GM12878 (cell line): ENCODE data around the gene MGMT. TPM values are rescaled to one million over a fixed set of nuclear protein-coding genes. Genes with fewer than 3 reads are reported as not detected.

Experiments used
- ATAC-seq: fragments of 200-7000 bp; cut with Tn5 transposase; 3 replicates; pipeline ENCODE4 v1.9.1; 2020; ENCODE audit warnings: mild to moderate bottlenecking, moderate library complexity
- BruUV-seq: library from RNA; stranded (reverse); fragments of 400-500 nt; replicated peaks from 2 replicates; lab custom pipeline; 2021; lab: Mats Ljungman, UMichigan
- CTCF ChIA-PET: fragments of 300-600 bp; sonication (Branson Sonifier 250); formaldehyde crosslinking; extraction: SDS; loops from one replicate; lab custom pipeline; 2021; ENCODE audit warnings: inconsistent platforms; lab: Yijun Ruan, JAX
- POLR2A ChIA-PET: fragments of 350-600 bp; formaldehyde crosslinking; extraction: SDS; loops from one replicate; lab custom pipeline; 2021; ENCODE audit warnings: inconsistent platforms; lab: Charles Lee
- RAD21 ChIA-PET: fragments of 300-600 bp; sonication (Branson Sonifier 250); formaldehyde crosslinking; loops from one replicate; lab custom pipeline; 2023; ENCODE audit warnings: antibody characterized with exemption; ENCODE audit not compliant: unreplicated experiment; lab: Charles Lee
- SMC1A ChIA-PET: fragments of 300-600 bp; sonication (Branson Sonifier 250); formaldehyde crosslinking; loops from one replicate; lab custom pipeline; 2023; ENCODE audit not compliant: unreplicated experiment, uncharacterized antibody; lab: Charles Lee
- DNase-seq: peaks from one replicate; pipeline ENCODE4 v3.0.0-alpha.2; 2011; ENCODE audit warnings: low read depth, low spot score
- FAIRE-seq: peaks from 3 replicates; lab custom pipeline; 2011; peaks lifted over from hg19 to GRCh38; lab: Jason Lieb, UNC
- H2AFZ ChIP-seq: 2 replicates; pipeline ENCODE4 v1.6.0; 2011; ENCODE audit warnings: low read depth, low read length, control low read depth; ENCODE audit not compliant: control insufficient read depth
- H3K27ac ChIP-seq: 2 replicates; pipeline ENCODE4 v1.5.1; 2011; ENCODE audit warnings: control low read depth; ENCODE audit not compliant: control insufficient read depth, insufficient read depth
- H3K27me3 ChIP-seq, 2 experiments: replicated peaks in 1 of 2; 2 replicates each; pipeline versions ENCODE4 v1.6.0 to v1.6.1; 2011; ENCODE audit warnings: low read length in 1 of 2; ENCODE audit not compliant: control insufficient read depth in 2 of 2, insufficient read depth in 2 of 2
- H3K36me3 ChIP-seq, 2 experiments: 2 replicates each; pipeline ENCODE4 v1.5.1; 2011; ENCODE audit warnings: low read length in 1 of 2; ENCODE audit not compliant: control insufficient read depth in 2 of 2, insufficient read depth in 2 of 2
- H3K4me1 ChIP-seq: 2 replicates; pipeline ENCODE4 v1.6.1; 2011; ENCODE audit warnings: mild to moderate bottlenecking, low read length, moderate library complexity, mixed read lengths; ENCODE audit not compliant: control insufficient read depth, insufficient read depth
- H3K4me2 ChIP-seq: 2 replicates; pipeline ENCODE4 v1.6.0; 2011; ENCODE audit warnings: control low read depth; ENCODE audit not compliant: control insufficient read depth, insufficient read depth
- H3K4me3 ChIP-seq: fragments of 200-600 bp; sonication (generic); 2 replicates; pipeline ENCODE4 v1.5.1; 2016
- H3K79me2 ChIP-seq: 2 replicates; pipeline ENCODE4 v1.6.0; 2011; ENCODE audit warnings: low read length; ENCODE audit not compliant: control insufficient read depth, insufficient read depth
- H3K9ac ChIP-seq: 2 replicates; pipeline ENCODE4 v1.8.0; 2011; ENCODE audit warnings: low read length, control low read depth, mixed read lengths; ENCODE audit not compliant: control insufficient read depth, insufficient read depth
- H3K9me3 ChIP-seq: replicated peaks from 3 replicates; pipeline ENCODE4 v1.5.1; 2011; ENCODE audit warnings: mild to moderate bottlenecking, low read length; ENCODE audit not compliant: control insufficient read depth, insufficient read depth
- H4K20me1 ChIP-seq: 2 replicates; pipeline ENCODE4 v1.6.0; 2011; ENCODE audit not compliant: control insufficient read depth, insufficient read depth
- CREB1 ChIP-seq: IDR thresholded peaks from 2 replicates; pipeline ENCODE4 v1.6.1; 2012; ENCODE audit warnings: low read depth, mild to moderate bottlenecking, inconsistent platforms
- FOXM1 ChIP-seq: IDR thresholded peaks from 2 replicates; pipeline ENCODE4 v1.6.1; 2012; ENCODE audit warnings: low read depth, mild to moderate bottlenecking, inconsistent platforms, low read length, moderate library complexity
- HDGF ChIP-seq: fragments of 450-650 bp; IDR thresholded peaks from 2 replicates; pipeline ENCODE4 v1.6.1; 2016; ENCODE audit warnings: antibody characterized with exemption
- IRF3 ChIP-seq: fragments of 450-650 bp; IDR thresholded peaks from 2 replicates; pipeline ENCODE4 v1.6.1; 2014; ENCODE audit warnings: mild to moderate bottlenecking
- MAX ChIP-seq: IDR thresholded peaks from 2 replicates; pipeline ENCODE4 v1.6.1; 2012; ENCODE audit warnings: low read depth, low read length, improper control_type of control experiment
- NFYB ChIP-seq: IDR thresholded peaks from 2 replicates; pipeline ENCODE4 v1.6.1; 2011; ENCODE audit warnings: low read depth, mild to moderate bottlenecking, low read length, improper control_type of control experiment, moderate library complexity; ENCODE audit not compliant: insufficient read depth
- PKNOX1 ChIP-seq: fragments of 450-650 bp; IDR thresholded peaks from 2 replicates; pipeline ENCODE4 v1.6.1; 2016; ENCODE audit warnings: mild to moderate bottlenecking
- POU2F2 ChIP-seq: IDR thresholded peaks from 3 replicates; pipeline ENCODE4 v1.6.1; 2011; ENCODE audit warnings: low read depth, mild to moderate bottlenecking, low read length, borderline replicate concordance
- SP1 ChIP-seq: IDR thresholded peaks from one replicate; pipeline ENCODE4 v1.6.1; 2011; ENCODE audit warnings: low read depth, low read length
- SRF ChIP-seq, 2 experiments: IDR thresholded peaks; 2 replicates each; pipeline ENCODE4 v1.6.1; 2011; ENCODE audit warnings: low read depth in 2 of 2, low read length in 2 of 2, mild to moderate bottlenecking in 1 of 2, moderate library complexity in 1 of 2
- TCF7 ChIP-seq: IDR thresholded peaks from 2 replicates; pipeline ENCODE4 v1.6.1; 2014; ENCODE audit warnings: antibody characterized with exemption, borderline replicate concordance
- ZNF687 ChIP-seq: fragments of 450-650 bp; IDR thresholded peaks from 2 replicates; pipeline ENCODE4 v1.6.1; 2017; ENCODE audit warnings: mild to moderate bottlenecking, moderate library complexity
- WGBS: methylation state at CpG from one replicate; pipeline ENCODE4 v1.1.6; 2016; ENCODE audit warnings: low lambda C conversion rate; ENCODE audit not compliant: insufficient replicate concordance, insufficient coverage; ENCODE audit errors: missing lambda C conversion rate; 5-methylcytosine and 5-hydroxymethylcytosine counted together
- in situ Hi-C: fragments of 300-500 bp; cut with MboI; formaldehyde crosslinking; loops from 9 replicates; pipeline ENCODE4 v1.14.3; 2018; ENCODE audit warnings: mixed read lengths
- intact Hi-C: fragments of 100-400 bp; cut with micrococcal nuclease; formaldehyde crosslinking; loops from one replicate; pipeline ENCODE4 v1.14.2; 2022; ENCODE audit not compliant: unreplicated experiment
- polyA plus RNA-seq, 11 experiments: library from polyadenylated mRNA; depleted of rRNA in 4 of 11; unstranded in 6 of 11; stranded (reverse) in 5 of 11; fragments of >200 nt; fragmentation: Nextera tagmentation in 4 of 11; fragmentation: Illumina TruSeq in 1 of 11; extraction: Ambion mirVana in 4 of 11; extraction: Trizol in 1 of 11; gene quantifications; 1 replicate in 1 of 11; 2 replicates in 10 of 11; pipeline versions ENCODE4 v1.2.1 to v1.2.3, GENCODE V29; 2011 to 2016; ENCODE audit warnings: inconsistent platforms in 2 of 11, missing spikeins in 2 of 11, low read depth in 1 of 11
- total RNA-seq, 4 experiments: library from RNA; depleted of rRNA in 3 of 4; stranded (reverse); fragments of >200 nt in 3 of 4; fragmentation: Illumina TruSeq in 1 of 4; extraction: Trizol in 1 of 4; gene quantifications; 2 replicates each; pipeline versions ENCODE4 v1.2.1 to v1.2.3, GENCODE V29; 2013 to 2021
- TF ChIP-seq, protein P1 (sequence below): fragments of 450-650 bp; IDR thresholded peaks from 2 replicates; pipeline ENCODE4 v1.6.1; 2017; ENCODE audit warnings: mild to moderate bottlenecking, moderate library complexity
- TF ChIP-seq, protein P2 (sequence below): IDR thresholded peaks from 2 replicates; pipeline ENCODE4 v1.6.1; 2011; ENCODE audit warnings: low read depth, mild to moderate bottlenecking, low read length, moderate library complexity, borderline replicate concordance; ENCODE audit errors: extremely low read depth

Gene MGMT
- total and polyA plus RNA-seq, 10 of the 15 experiments (the other 5 are each of a cell fraction or from before 2014, with no cell fraction given) = 0.16 to 24.2 (median 13.3) TPM

- no peak for ATAC-seq
- CTCF ChIA-PET = no interaction called here
- no peaks in the 10 kb centered on the region for H3K27me3 ChIP-seq
- POLR2A ChIA-PET = no interaction called here
- RAD21 ChIA-PET = no interaction called here
- no peaks in the 10 kb centered on the region for H4K20me1 ChIP-seq
- intact Hi-C loops = no loop called here
- no peak overlapping the region for H3K27ac ChIP-seq
- no peak for FAIRE-seq
- H3K4me2 ChIP-seq = no peak overlapping the region
- no peak overlapping the region for H3K9ac ChIP-seq
- no peaks in the 10 kb centered on the region for H3K36me3 ChIP-seq
- in situ Hi-C loops = no loop called here
- WGBS = 96% methylated on average over 7 of the region's 7 CpGs
- no peak overlapping the region for H3K4me3 ChIP-seq
- no peaks in the 10 kb centered on the region; the same call in 1 of the 3 replicates for H3K9me3 ChIP-seq
- no peak for DNase-seq
- H3K79me2 ChIP-seq = no peaks in the 10 kb centered on the region
- SMC1A ChIA-PET = no interaction called here
- no peak overlapping the region for H2AFZ ChIP-seq
- H3K4me1 ChIP-seq = no peaks in the 10 kb centered on the region
- BruUV-seq = no TSS peak
- TF ChIP-seq NFYB = no peak
- no peak for TF ChIP-seq TCF7
- no peak for TF ChIP-seq MAX
- TF ChIP-seq FOXM1 = no peak
- TF ChIP-seq HDGF = no peak
- TF ChIP-seq SP1 = no peak
- TF ChIP-seq PKNOX1 = no peak
- TF ChIP-seq, protein P1, sequence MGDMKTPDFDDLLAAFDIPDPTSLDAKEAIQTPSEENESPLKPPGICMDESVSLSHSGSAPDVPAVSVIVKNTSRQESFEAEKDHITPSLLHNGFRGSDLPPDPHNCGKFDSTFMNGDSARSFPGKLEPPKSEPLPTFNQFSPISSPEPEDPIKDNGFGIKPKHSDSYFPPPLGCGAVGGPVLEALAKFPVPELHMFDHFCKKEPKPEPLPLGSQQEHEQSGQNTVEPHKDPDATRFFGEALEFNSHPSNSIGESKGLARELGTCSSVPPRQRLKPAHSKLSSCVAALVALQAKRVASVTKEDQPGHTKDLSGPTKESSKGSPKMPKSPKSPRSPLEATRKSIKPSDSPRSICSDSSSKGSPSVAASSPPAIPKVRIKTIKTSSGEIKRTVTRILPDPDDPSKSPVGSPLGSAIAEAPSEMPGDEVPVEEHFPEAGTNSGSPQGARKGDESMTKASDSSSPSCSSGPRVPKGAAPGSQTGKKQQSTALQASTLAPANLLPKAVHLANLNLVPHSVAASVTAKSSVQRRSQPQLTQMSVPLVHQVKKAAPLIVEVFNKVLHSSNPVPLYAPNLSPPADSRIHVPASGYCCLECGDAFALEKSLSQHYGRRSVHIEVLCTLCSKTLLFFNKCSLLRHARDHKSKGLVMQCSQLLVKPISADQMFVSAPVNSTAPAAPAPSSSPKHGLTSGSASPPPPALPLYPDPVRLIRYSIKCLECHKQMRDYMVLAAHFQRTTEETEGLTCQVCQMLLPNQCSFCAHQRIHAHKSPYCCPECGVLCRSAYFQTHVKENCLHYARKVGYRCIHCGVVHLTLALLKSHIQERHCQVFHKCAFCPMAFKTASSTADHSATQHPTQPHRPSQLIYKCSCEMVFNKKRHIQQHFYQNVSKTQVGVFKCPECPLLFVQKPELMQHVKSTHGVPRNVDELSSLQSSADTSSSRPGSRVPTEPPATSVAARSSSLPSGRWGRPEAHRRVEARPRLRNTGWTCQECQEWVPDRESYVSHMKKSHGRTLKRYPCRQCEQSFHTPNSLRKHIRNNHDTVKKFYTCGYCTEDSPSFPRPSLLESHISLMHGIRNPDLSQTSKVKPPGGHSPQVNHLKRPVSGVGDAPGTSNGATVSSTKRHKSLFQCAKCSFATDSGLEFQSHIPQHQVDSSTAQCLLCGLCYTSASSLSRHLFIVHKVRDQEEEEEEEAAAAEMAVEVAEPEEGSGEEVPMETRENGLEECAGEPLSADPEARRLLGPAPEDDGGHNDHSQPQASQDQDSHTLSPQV = no peak
- no peak for TF ChIP-seq ZNF687
- TF ChIP-seq SRF (IDR thresholded peaks at IDR 0.05; ENCODE audit: low read depth in 2 of 2, low read length in 2 of 2) = no peak
- TF ChIP-seq IRF3 = no peak
- TF ChIP-seq, protein P2, sequence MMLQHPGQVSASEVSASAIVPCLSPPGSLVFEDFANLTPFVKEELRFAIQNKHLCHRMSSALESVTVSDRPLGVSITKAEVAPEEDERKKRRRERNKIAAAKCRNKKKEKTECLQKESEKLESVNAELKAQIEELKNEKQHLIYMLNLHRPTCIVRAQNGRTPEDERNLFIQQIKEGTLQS = no peak
- TF ChIP-seq CREB1 = no peak
- TF ChIP-seq POU2F2 = no peak
These were observed 276.7 kb downstream of the MGMT start for GRCh38 chr10:129743738-129744133.
